GM21576 (cell line): ENCODE measurements around the gene LRCH1.

Experiments used
- ATAC-seq: cut with Tn5 transposase; IDR thresholded peaks from one replicate; pipeline ENCODE4 v1.9.1; 2021; ENCODE audit warnings: mild to moderate bottlenecking, moderate library complexity; ENCODE audit not compliant: unreplicated experiment

The LRCH1 gene

DNA sequence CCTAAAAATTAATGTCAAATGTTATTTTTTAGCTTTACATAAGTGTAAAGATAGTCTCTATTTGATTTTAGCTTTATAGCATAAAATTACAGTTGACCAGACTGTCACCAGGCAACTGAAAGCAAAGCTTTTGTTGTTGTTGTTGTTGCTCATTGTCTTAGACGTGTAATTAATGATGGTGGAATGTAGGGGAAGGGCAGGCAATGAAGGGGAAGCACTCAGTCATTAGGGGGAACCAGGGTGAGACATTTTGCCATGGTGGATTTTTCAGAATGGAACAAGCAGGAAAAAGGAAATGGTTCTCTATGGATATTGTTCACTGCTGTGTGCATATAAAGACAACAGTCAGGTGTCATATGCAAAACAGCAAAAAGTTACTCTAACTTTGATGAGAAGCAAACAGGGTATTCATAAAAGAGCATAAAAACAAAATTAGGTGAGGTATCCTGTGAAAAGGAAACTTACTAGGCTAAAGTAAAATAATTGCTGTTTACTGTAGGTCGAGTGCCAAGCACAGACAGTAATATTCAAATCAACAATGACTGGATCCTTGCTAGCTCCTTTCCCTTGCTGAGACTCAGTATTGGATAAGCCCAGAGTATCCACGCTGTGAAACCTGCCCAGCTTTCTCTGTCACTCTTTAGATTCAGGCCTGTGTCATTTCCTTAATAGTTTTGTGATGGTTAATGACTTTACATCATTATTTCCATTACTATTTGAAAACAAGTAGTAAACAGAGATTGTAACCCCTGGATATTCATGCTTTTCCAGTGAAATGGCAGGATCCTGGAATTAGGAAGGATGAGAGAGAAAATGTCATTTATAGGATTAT lies 110.5 kb downstream of the LRCH1 start:
- no peak for ATAC-seq

DNA sequence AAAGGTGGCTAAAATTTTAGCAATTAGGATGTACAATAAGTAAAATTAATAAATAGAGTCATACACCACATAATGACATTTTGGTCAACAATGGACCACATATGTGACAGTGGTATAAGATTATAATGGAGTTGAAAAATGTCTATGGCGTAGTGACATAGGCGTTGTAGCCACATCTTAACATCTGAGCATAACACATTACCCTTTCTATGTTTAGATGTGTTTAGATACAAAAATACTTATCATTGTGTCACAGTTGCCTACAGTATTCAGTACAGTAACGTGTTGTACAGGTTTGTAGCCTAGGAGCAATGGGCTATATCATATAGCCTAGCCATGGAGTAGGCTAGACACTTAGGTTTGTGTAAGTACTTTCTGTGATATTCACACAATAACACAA lies 111.2 kb downstream of the LRCH1 start:
- ATAC-seq: no peak

DNA sequence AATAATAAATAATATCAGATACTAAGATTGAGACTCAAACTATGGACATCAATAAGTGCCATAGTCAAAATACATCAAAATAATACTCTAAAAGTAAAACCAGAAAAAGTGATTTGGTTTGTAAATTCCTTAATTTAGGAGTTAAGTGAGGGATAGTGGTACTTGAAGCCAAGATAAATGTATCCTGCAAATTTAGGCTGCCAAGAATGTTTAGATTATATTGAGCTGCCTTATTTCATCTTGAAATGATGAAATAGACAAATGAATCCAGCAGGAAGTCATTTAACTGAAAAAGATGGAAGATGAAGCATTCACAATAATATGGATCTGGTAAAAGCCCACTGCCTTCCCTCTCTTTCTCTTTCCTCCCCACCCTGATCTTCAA lies 112.3 kb downstream of the LRCH1 start:
- ATAC-seq: no peak

DNA sequence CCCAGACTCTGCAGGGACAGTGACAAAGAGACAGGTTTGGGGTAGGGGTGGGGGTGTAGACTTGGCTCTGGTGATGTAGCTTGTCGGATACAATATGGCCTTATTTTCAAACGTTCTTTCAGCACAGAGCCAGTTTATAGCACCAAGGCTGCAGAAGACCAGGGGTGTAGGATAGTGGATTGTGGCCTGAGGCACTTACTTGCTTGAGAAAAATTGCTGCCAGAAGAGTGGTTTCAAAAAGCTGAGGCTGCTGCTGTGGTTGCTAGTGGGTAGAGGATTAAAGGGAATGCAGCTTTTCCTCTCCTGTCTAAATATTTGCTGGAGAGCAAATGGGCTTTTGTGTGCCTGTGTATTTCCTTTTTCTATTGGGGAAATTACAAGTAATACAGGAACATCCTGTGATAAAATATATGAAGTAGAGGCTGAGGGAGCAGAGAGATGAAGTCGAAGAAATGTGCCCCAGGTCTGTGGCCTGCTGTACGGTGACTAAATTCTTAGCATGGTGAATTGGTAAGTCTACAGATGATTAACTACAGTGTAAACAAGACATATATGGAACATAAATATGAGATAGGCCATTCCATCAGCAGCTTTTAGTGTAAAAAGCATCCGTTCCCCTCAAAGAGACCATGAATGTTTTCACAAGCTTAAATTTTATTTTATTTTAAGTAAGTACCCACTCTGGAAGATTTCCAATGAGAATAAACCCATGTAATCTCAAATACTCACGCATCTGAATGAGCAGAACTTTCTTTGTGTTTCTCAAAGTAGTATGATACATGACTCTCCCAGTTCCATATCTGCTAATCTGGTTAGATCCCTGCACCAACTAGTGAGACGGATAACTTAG lies 112.9 kb downstream of the LRCH1 start:
- no peak for ATAC-seq

GRCh38 chr13:46666727-46667456 lies 113.9 kb downstream of the LRCH1 start:
- ATAC-seq: no peak

DNA sequence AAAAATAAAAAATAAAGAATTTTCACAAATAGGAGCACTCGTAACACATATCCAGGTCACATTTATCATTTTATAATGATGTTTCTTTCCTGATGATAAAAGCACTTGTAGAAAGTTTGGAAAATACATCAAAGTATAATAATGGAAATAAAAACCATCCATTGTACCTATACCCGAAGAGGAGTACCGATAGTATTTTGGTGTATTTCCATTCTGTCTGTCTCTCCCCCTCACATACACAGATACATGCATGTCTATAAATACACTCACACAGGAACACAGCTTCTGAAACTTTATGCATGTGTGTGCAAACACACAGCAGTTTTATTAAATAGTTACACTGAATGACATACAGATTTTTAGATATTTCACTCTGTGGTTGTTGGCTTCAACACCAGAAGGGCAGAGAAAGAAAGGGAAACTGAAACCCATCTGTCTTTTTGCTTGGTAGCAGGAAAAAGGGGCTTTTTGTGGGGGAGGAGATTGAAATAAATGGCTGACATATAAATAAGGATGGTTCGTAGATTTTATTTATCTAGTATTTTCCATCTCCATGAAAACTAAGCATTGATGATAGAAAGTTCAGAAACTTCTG lies 114.8 kb downstream of the LRCH1 start:
- peak; percentile 54 for ATAC-seq

GRCh38 chr13:46668302-46668720 lies 115.3 kb downstream of the LRCH1 start:
- peak; percentile 10 for ATAC-seq

DNA sequence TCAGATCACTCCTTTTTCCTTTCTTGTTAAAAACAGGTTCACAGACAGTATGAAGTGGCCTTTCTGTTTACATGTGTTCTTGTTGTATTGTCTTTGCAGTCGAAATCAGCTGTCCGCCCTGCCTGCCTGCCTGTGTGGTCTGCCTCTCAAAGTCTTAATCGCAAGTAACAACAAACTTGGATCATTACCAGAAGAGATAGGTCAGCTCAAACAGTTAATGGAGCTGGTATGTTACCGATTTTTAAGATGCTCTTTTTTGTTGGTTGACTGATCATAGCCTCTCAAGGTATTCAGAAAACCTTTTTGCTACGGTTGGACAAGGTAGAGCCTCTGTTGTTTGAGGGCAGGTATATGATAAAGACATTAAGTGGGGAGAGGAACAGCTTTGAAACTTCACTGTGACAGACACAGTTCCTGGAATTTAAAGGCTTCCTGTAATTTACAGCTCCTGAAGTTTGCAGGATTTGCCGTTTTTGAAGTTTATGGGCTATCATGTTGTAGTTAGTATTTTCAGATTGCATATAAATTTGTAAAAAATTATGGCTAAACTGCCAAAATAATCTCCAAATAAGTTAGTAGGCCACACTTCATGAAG lies 116.1 kb downstream of the LRCH1 start:
- no peak for ATAC-seq

DNA sequence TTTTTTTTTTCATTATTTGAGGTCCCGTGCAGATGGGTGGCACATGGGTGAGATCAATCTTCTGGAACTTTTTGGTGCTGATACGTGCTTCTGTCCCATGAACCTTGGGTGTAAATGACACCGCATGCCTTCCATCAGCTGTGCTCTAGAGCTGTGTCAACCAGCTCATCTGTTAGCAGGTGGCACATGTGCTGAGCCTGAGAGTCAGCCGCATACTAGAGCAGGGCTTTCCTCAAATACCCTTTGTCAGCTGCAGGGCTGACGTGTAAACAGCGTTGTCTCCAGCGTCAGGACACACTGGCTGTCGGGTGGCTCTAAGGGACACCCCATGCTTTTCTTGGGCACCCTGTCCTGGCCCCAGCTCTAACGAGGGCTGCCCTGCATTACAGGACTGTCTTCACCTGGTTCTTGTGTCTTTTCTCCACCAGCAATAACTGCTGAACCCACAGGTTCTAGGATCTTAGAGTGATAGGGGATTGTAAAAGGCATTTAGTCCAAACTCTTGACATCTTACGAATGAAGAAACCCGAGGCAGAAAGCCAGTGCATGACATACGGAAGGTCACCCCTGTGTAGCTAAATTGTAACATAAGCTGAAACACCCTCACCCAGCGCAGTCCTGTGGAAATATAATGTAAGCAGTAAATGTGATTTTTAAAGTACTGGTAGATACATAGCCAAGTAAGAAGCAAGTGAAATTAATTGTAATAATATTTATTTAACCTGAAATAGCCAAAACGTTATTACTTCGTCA lies 119.5 kb downstream of the LRCH1 start:
- no peak for ATAC-seq

DNA sequence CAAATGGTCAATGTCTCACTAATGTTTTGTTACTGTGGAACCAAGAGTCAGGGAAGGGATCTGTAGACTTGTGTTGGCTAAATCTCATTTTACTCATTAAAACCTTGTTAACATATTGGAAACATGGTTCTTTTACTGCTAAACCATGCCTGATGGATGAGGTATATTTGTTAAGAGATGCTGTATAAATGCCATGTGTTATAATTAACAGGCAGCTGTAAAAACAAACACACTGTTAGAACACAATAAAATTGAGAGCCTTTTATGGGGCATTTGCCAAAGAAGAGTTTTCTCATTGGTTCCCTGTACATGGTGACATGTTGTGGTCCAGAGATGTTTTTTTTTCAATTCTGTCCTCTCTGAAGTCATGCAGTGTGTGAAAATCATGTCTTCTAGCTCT lies 122.0 kb downstream of the LRCH1 start:
- ATAC-seq: no peak

DNA sequence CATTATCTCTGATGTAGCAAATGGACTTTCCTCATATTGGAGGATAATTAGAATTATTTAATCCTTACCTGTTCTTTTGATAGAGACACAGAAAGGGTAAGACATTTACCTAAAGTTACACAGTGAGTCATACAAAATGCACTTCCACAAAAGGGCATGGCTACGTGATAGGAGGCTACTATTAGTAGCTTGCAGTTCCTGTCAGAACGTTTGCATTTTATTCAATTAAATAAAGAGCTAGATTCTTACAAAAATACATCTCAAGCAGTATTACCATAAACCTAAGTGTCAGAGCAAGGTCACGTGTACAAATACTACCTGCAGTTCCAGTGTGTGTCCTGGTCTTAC lies 123.4 kb downstream of the LRCH1 start:
- no peak for ATAC-seq

DNA sequence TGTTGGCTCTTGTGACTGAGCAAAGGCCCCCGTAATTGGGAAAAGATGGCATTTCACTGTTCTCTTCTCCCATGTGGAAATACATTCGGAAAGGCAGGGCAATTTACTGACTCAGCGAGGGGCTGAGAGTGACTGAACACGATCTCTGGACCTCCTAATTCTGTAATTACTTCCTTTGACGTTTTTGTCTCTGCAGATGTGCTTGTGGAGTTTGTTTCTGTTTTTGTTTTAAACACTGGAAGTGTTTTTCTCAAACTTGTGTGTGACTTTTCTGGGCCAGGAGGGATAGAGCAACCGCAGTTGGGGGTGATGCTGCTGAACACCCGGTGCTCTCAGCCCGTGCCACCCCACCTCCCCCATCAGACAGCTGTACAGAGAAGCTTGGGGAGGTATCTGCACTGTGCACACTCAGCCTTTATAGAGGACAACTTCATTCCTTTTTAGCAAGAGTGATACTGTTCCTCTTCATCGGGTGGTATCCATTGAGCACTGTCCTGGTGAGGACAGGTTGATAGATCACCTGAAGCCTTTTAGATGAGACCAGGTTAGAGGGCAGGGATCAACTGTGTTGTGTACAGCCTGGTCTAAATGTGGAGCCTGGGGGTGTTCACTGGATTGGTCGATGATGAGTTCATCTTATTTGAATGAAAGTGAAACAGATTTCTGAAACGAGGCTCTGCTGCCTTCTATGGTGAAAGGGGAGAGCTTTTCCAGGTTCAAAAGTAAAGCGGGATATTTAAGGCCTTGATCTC lies 126.6 kb downstream of the LRCH1 start:
- ATAC-seq: peak; percentile 84

- no peak for ATAC-seq
Observed at GRCh38 chr13:46682015-46682414, 129.0 kb downstream of the LRCH1 start.

- no peak for ATAC-seq
Observed at GRCh38 chr13:46682707-46683106, 129.7 kb downstream of the LRCH1 start.

GRCh38 chr13:46683676-46684260 lies 130.8 kb downstream of the LRCH1 start:
- ATAC-seq: no peak

- ATAC-seq: no peak
Observed at GRCh38 chr13:46684287-46685001, 131.5 kb downstream of the LRCH1 start.

GRCh38 chr13:46685006-46685730 lies 132.2 kb downstream of the LRCH1 start:
- ATAC-seq: no peak

GRCh38 chr13:46686171-46686570 lies 133.2 kb downstream of the LRCH1 start:
- ATAC-seq: no peak
